Measurements from ENCODE around the gene NFIX. TPM values are rescaled to one million over a fixed set of nuclear protein-coding genes. Genes with fewer than 3 reads are reported as not detected.
A peak's percentile ranks its signal among the peaks of the same experiment; 100 is the strongest.
"Not testable (repeated sequence)": the region's sequence is repeated elsewhere in the genome, so short reads cannot be mapped to it uniquely, and the experiment has no call there.

The NFIX gene
- total RNA-seq, 1 donor from 2014 or later: 144 TPM

GRCh38 chr19:12957389-12957952 lies 37.8 kb upstream of the NFIX start:
- DNase-seq: not testable (repeated sequence)

- no peak for DNase-seq
Measured at GRCh38 chr19:12959481-12959880, 35.8 kb upstream of the NFIX start.

- DNase-seq: peak; percentile 82
Measured at GRCh38 chr19:12965017-12965811, 30.1 kb upstream of the NFIX start.

GRCh38 chr19:12965812-12966135 lies 29.5 kb upstream of the NFIX start:
- DNase-seq: no peak

GRCh38 chr19:12967907-12968306 lies 27.4 kb upstream of the NFIX start:
- no peak for DNase-seq

GRCh38 chr19:12969292-12969988 lies 25.8 kb upstream of the NFIX start, which contains the start of gene DAND5:
Gene DAND5, plus strand, starts transcription at chr19:12969576. Its CDS starts 85 bp downstream, at chr19:12969661.
- no peak for DNase-seq

- DNase-seq: no peak
Measured at GRCh38 chr19:12970070-12970820, 25.0 kb upstream of the NFIX start.

- DNase-seq: no peak
Measured at GRCh38 chr19:12973236-12973635, 22.0 kb upstream of the NFIX start.

- DNase-seq: peak; percentile 67
Measured at GRCh38 chr19:12974301-12975220, 20.7 kb upstream of the NFIX start.

GRCh38 chr19:12975221-12975741 lies 20.0 kb upstream of the NFIX start:
- no peak for DNase-seq

GRCh38 chr19:12976109-12976508 lies 19.2 kb upstream of the NFIX start:
- not testable (repeated sequence) for DNase-seq

- DNase-seq: no peak
Measured at GRCh38 chr19:12979974-12980373, 15.3 kb upstream of the NFIX start.

GRCh38 chr19:12982648-12983047 lies 12.6 kb upstream of the NFIX start:
- DNase-seq: no peak

- DNase-seq: no peak
Measured at GRCh38 chr19:12983091-12983490, 12.2 kb upstream of the NFIX start.

- DNase-seq: peak; percentile 87
Measured at GRCh38 chr19:12983542-12984142, 11.6 kb upstream of the NFIX start.

GRCh38 chr19:12984143-12984627 lies 11.1 kb upstream of the NFIX start:
- DNase-seq: no peak

GRCh38 chr19:12984683-12985048 lies 10.6 kb upstream of the NFIX start:
- DNase-seq: peak; percentile 64

- peak; percentile 82 for DNase-seq
Measured at GRCh38 chr19:12985049-12985776, 10.1 kb upstream of the NFIX start.

GRCh38 chr19:12986726-12987125 lies 8.5 kb upstream of the NFIX start:
- no peak for DNase-seq

- no peak for DNase-seq
Measured at GRCh38 chr19:12987190-12987589, 8.1 kb upstream of the NFIX start.
